GM19467 (cell line): ENCODE data around the gene MASP1.
"Not testable (repeated sequence)": the region's sequence is repeated elsewhere in the genome, so short reads cannot be mapped to it uniquely, and the experiment has no call there.

Experiments
- ATAC-seq: cut with Tn5 transposase; IDR thresholded peaks from one replicate; pipeline ENCODE4 v1.9.1; 2021; ENCODE audit warnings: mild to moderate bottlenecking, moderate library complexity; ENCODE audit not compliant: unreplicated experiment

The MASP1 gene

GRCh38 chr3:187236962-187237361 is 54.6 kb downstream of the MASP1 start:
- no peak for ATAC-seq

GRCh38 chr3:187230011-187230410 is 61.5 kb downstream of the MASP1 start:
- ATAC-seq, result no peak

GRCh38 chr3:187228740-187229139 is 62.8 kb downstream of the MASP1 start:
- no peak for ATAC-seq

- ATAC-seq, result no peak
Observed at GRCh38 chr3:187227658-187228258, 63.8 kb downstream of the MASP1 start.

- no peak for ATAC-seq
Observed at GRCh38 chr3:187223799-187224198, 67.7 kb downstream of the MASP1 start.

- no peak for ATAC-seq
Observed at GRCh38 chr3:187222801-187223200, 68.7 kb downstream of the MASP1 start.

- no peak for ATAC-seq
Observed at GRCh38 chr3:187215460-187215859, 76.1 kb downstream of the MASP1 start.

- no peak for ATAC-seq
Observed at GRCh38 chr3:187213616-187214015, 77.9 kb downstream of the MASP1 start.

GRCh38 chr3:187212705-187213104 is 78.8 kb downstream of the MASP1 start:
- ATAC-seq, result no peak

- no peak for ATAC-seq
Observed at GRCh38 chr3:187212196-187212545, 79.4 kb downstream of the MASP1 start.

- no peak for ATAC-seq
Observed at GRCh38 chr3:187211532-187212195, 79.9 kb downstream of the MASP1 start.

- peak; percentile 93 for ATAC-seq
Observed at GRCh38 chr3:187210545-187211327, 80.8 kb downstream of the MASP1 start.

- ATAC-seq, result no peak
Observed at GRCh38 chr3:187210091-187210490, 81.4 kb downstream of the MASP1 start.

GRCh38 chr3:187209491-187209890 is 82.0 kb downstream of the MASP1 start:
- no peak for ATAC-seq

- no peak for ATAC-seq
Observed at GRCh38 chr3:187208159-187208558, 83.4 kb downstream of the MASP1 start.

- ATAC-seq, result no peak
Observed at GRCh38 chr3:187207624-187208023, 83.9 kb downstream of the MASP1 start.

GRCh38 chr3:187207062-187207461 is 84.5 kb downstream of the MASP1 start:
- ATAC-seq, result no peak

GRCh38 chr3:187205683-187206082 is 85.9 kb downstream of the MASP1 start:
- no peak for ATAC-seq

- ATAC-seq, result not testable (repeated sequence)
Observed at GRCh38 chr3:187199463-187200050, 92.0 kb downstream of the MASP1 start.

GRCh38 chr3:187198490-187198889 is 93.0 kb downstream of the MASP1 start:
- no peak for ATAC-seq

- no peak for ATAC-seq
Observed at GRCh38 chr3:187197335-187197649, 94.2 kb downstream of the MASP1 start, which contains the start of gene RTP1. TSS of gene RTP1 (plus strand) at chr3:187197486. CDS start at chr3:187197516, 30 bp downstream.
